GM23248 (cell line): Measurements from ENCODE around the gene MED12L. TPM values are rescaled to one million over a fixed set of nuclear protein-coding genes. Genes with fewer than 3 reads are reported as not detected.
A peak's percentile ranks its signal among the peaks of the same experiment; 100 is the strongest.

Source experiments
- DNase-seq: peaks from one replicate; pipeline ENCODE4 v3.0.0-alpha.2; 2015
- H2AFZ ChIP-seq: fragments of 200-600 bp; sonication (generic); 2 replicates; pipeline ENCODE4 v1.6.1; 2016; ENCODE audit warnings: antibody characterized with exemption
- H3F3A ChIP-seq: fragments of 200-600 bp; sonication (generic); 2 replicates; pipeline ENCODE4 v1.6.1; 2016; ENCODE audit warnings: mild to moderate bottlenecking, antibody characterized with exemption, mixed run types; ENCODE audit not compliant: insufficient read depth
- H3K27ac ChIP-seq: fragments of 200-600 bp; sonication (generic); 2 replicates; pipeline ENCODE4 v1.5.1; 2016; ENCODE audit warnings: mild to moderate bottlenecking
- H3K27me3 ChIP-seq: fragments of 200-600 bp; sonication (generic); replicated peaks from 2 replicates; pipeline ENCODE4 v1.6.1; 2016; ENCODE audit warnings: mild to moderate bottlenecking; ENCODE audit not compliant: insufficient read depth
- H3K36me3 ChIP-seq: fragments of 200-600 bp; sonication (generic); 2 replicates; pipeline ENCODE4 v1.6.1; 2016; ENCODE audit warnings: low read depth, mild to moderate bottlenecking
- H3K4me1 ChIP-seq: fragments of 200-600 bp; sonication (generic); 2 replicates; pipeline ENCODE4 v1.6.1; 2016; ENCODE audit warnings: mild to moderate bottlenecking; ENCODE audit not compliant: insufficient read depth
- H3K4me2 ChIP-seq: fragments of 200-600 bp; sonication (generic); one replicate; pipeline ENCODE4 v1.6.1; 2016; ENCODE audit warnings: mild to moderate bottlenecking; ENCODE audit not compliant: unreplicated experiment
- H3K4me3 ChIP-seq: fragments of 200-600 bp; sonication (generic); 2 replicates; pipeline ENCODE4 v1.5.1; 2016; ENCODE audit warnings: mild to moderate bottlenecking
- H3K79me2 ChIP-seq: fragments of 200-600 bp; sonication (generic); 2 replicates; pipeline ENCODE4 v1.6.1; 2016; ENCODE audit warnings: mild to moderate bottlenecking; ENCODE audit not compliant: insufficient read depth
- H3K9ac ChIP-seq: fragments of 200-600 bp; sonication (generic); 2 replicates; pipeline ENCODE4 v1.6.1; 2016; ENCODE audit warnings: mild to moderate bottlenecking
- H3K9me2 ChIP-seq: fragments of 200-600 bp; sonication (generic); 2 replicates; pipeline ENCODE4 v1.6.1; 2016; ENCODE audit warnings: mixed run types, mild to moderate bottlenecking, moderate library complexity; ENCODE audit not compliant: insufficient read depth
- H3K9me3 ChIP-seq: fragments of 200-600 bp; sonication (generic); one replicate; pipeline ENCODE4 v1.6.1; 2017; ENCODE audit warnings: low read depth
- H4K20me1 ChIP-seq: fragments of 200-600 bp; sonication (generic); 2 replicates; pipeline ENCODE4 v1.6.0; 2016; ENCODE audit not compliant: insufficient read depth
- EZH2 ChIP-seq: fragments of 200-600 bp; sonication (generic); IDR thresholded peaks from 2 replicates; pipeline ENCODE4 v1.6.1; 2018; ENCODE audit warnings: antibody characterized with exemption, mild to moderate bottlenecking; ENCODE audit not compliant: insufficient read depth, poor library complexity, severe bottlenecking
- EZH2phosphoT487 ChIP-seq: fragments of 200-600 bp; sonication (generic); IDR thresholded peaks from 2 replicates; pipeline ENCODE4 v1.6.1; 2018; ENCODE audit warnings: antibody characterized with exemption, moderate library complexity, mild to moderate bottlenecking, low read depth; ENCODE audit not compliant: insufficient read depth
- WGBS, 2 experiments: methylation state at CpG; one replicate each; pipeline ENCODE4 v1.1.6; 2015 to 2017; ENCODE audit warnings: low lambda C conversion rate in 2 of 2, low coverage in 1 of 2; ENCODE audit errors: missing lambda C conversion rate in 2 of 2; 5-methylcytosine and 5-hydroxymethylcytosine counted together
- in situ Hi-C: fragments of 300-500 bp; cut with MboI; formaldehyde crosslinking; loops from 2 replicates; pipeline ENCODE4 v1.15.0; 2020
- polyA plus RNA-seq: library from polyadenylated mRNA; unstranded; fragments of >200 nt; fragmentation: Nextera tagmentation; extraction: Ambion mirVana; gene quantifications from 2 replicates; pipeline ENCODE4 v1.2.1, GENCODE V29; 2016
- total RNA-seq: library from RNA; depleted of rRNA; stranded (reverse); fragments of >200 nt; shearing (Covaris generic); gene quantifications from 2 replicates; pipeline ENCODE4 v1.2.3, GENCODE V29; 2014

The MED12L gene
- total and polyA plus RNA-seq, 2 experiments from 2014 or later = 0.13 to 0.32 TPM

DNA sequence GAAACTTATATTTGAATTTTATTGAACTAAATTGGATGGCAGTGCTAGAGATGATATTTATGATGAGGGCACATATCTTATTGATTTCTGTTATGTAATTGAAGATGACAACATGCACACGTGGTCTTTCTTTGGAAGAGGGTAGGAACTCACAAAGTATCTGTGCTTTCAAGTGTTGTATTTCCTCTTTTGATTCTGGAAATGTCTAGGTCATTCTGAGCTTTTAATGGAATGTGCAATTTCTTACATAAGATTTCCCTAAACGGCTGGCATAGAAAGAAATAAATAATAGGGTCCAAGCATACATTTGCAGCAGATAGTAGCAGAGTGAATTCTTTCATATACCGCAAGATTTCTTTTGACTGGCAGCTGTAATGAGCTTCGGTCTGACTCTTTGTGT, 127.7 kb downstream of the MED12L start:
- H3K9me3 ChIP-seq = no peaks in the 10 kb centered on the region
- no peak overlapping the region for H3K27ac ChIP-seq
- peaks cover 23% of the 10 kb centered on the region for H3K4me1 ChIP-seq
- H3K4me3 ChIP-seq = no peak overlapping the region
- peaks cover 4% of the 10 kb centered on the region; the same call in 1 of the 2 replicates for H3F3A ChIP-seq
- H3K36me3 ChIP-seq = no peaks in the 10 kb centered on the region
- no peaks in the 10 kb centered on the region for H3K27me3 ChIP-seq
- 62 to 64% methylated on average over 4 of the region's 4 CpGs for WGBS, 2 experiments
- in situ Hi-C loops = no loop called here
- H3K4me2 ChIP-seq = no peak overlapping the region
- H4K20me1 ChIP-seq = no peaks in the 10 kb centered on the region
- no peak overlapping the region for H3K9ac ChIP-seq
- TF ChIP-seq EZH2 (no peak), EZH2phosphoT487 (no peak)
- no peak for DNase-seq
- H2AFZ ChIP-seq = no peak overlapping the region
- H3K79me2 ChIP-seq = no peaks in the 10 kb centered on the region
- H3K9me2 ChIP-seq = no peaks in the 10 kb centered on the region

DNA sequence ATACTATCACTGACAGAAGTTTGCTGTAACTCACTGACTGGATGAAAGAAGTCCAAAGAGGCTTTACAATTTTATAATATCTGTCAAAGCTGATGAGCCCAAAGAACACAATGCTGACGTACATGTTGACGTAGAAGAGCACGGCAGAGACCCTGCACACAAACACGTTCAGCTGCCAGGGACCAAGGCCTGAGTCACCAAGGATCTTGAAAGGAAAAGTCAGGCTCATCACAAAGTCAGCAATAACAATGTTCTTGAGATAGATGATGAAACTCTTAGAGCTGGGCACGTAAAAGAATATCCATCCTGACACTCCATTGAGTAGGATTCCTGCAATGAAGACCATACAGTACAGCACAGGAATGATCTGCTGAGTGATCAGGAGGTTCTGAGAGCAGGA, 128.4 kb downstream of the MED12L start:
- Histone ChIP-seq H3K4me1 (peaks cover 30% of the 10 kb centered on the region), H3K36me3 (no peaks in the 10 kb centered on the region), H3K79me2 (no peaks in the 10 kb centered on the region), H3K27me3 (no peaks in the 10 kb centered on the region), H3F3A (peaks cover 8% of the 10 kb centered on the region; the same call in 1 of the 2 replicates), H3K4me3 (no peak overlapping the region), H4K20me1 (no peaks in the 10 kb centered on the region), H3K9me3 (no peaks in the 10 kb centered on the region), H3K4me2 (no peak overlapping the region), H3K27ac (no peak overlapping the region), H3K9me2 (no peaks in the 10 kb centered on the region), H2AFZ (no peak overlapping the region), H3K9ac (no peak overlapping the region)
- DNase-seq = no peak
- in situ Hi-C loops = no loop called here
- WGBS, 2 experiments = 89 to 92% methylated on average over 5 of the region's 5 CpGs
- TF ChIP-seq EZH2 (no peak), EZH2phosphoT487 (no peak)

GRCh38 chr3:151214459-151214858, 129.0 kb downstream of the MED12L start:
- Histone ChIP-seq H3K79me2 (no peaks in the 10 kb centered on the region), H3K9ac (no peak overlapping the region), H3K36me3 (no peaks in the 10 kb centered on the region), H3K4me1 (peaks cover 35% of the 10 kb centered on the region), H3K9me2 (no peaks in the 10 kb centered on the region), H2AFZ (no peak overlapping the region), H3K9me3 (no peaks in the 10 kb centered on the region), H4K20me1 (no peaks in the 10 kb centered on the region), H3K4me2 (no peak overlapping the region), H3K4me3 (no peak overlapping the region), H3K27me3 (no peaks in the 10 kb centered on the region), H3K27ac (no peak overlapping the region), H3F3A (peaks cover 10% of the 10 kb centered on the region; the same call in 1 of the 2 replicates)
- no peak for DNase-seq
- in situ Hi-C loops = no loop called here
- WGBS, 2 experiments = 95 to 100% methylated on average over 1 of the region's 1 CpG
- no peak for TF ChIP-seq EZH2phosphoT487
- TF ChIP-seq EZH2 = no peak

GRCh38 chr3:151216641-151217607, 131.5 kb downstream of the MED12L start:
- Histone ChIP-seq H3F3A (peaks cover 13% of the 10 kb centered on the region; the same call in 1 of the 2 replicates), H3K4me1 (peaks cover 36% of the 10 kb centered on the region), H3K27me3 (no peaks in the 10 kb centered on the region), H3K36me3 (no peaks in the 10 kb centered on the region), H3K27ac (no peak overlapping the region), H3K9me3 (no peaks in the 10 kb centered on the region), H3K9ac (no peak overlapping the region), H4K20me1 (no peaks in the 10 kb centered on the region), H3K79me2 (no peaks in the 10 kb centered on the region), H3K4me2 (peak overlapping the region; percentile 24), H3K9me2 (no peaks in the 10 kb centered on the region), H2AFZ (no peak overlapping the region), H3K4me3 (no peak overlapping the region)
- TF ChIP-seq EZH2phosphoT487 (no peak), EZH2 (no peak)
- WGBS, 2 experiments = 82% methylated on average over 3 of the region's 3 CpGs
- DNase-seq = peak; percentile 52
- in situ Hi-C loops = no loop called here
